ACC112 (cell line): ENCODE measurements around the gene TAS1R1.

Experiments
- H2AFZ ChIP-seq: fragments of 200-600 bp; sonication (generic); one replicate; pipeline ENCODE4 v1.6.0; 2017; ENCODE audit warnings: antibody characterized with exemption, low read length; ENCODE audit not compliant: unreplicated experiment
- H3K27ac ChIP-seq: fragments of 200-600 bp; sonication (generic); 2 replicates; pipeline ENCODE4 v1.5.1; 2014; ENCODE audit warnings: low read depth, mild to moderate bottlenecking, antibody characterized with exemption, low read length, moderate library complexity
- H3K27me3 ChIP-seq: fragments of 200-600 bp; sonication (generic); 2 replicates; pipeline ENCODE4 v1.6.1; 2014; ENCODE audit warnings: mild to moderate bottlenecking, antibody characterized with exemption, low read length, moderate library complexity, mixed read lengths; ENCODE audit not compliant: insufficient read depth
- H3K36me3 ChIP-seq: fragments of 200-600 bp; sonication (generic); 2 replicates; pipeline ENCODE4 v1.6.1; 2016; ENCODE audit warnings: mild to moderate bottlenecking, antibody characterized with exemption, low read length, moderate library complexity, mixed read lengths; ENCODE audit not compliant: insufficient read depth
- H3K4me1 ChIP-seq: fragments of 200-600 bp; sonication (generic); one replicate; pipeline ENCODE4 v1.6.1; 2016; ENCODE audit warnings: low read length, mixed read lengths; ENCODE audit not compliant: insufficient read depth, unreplicated experiment, control insufficient read depth
- H3K4me3 ChIP-seq: fragments of 200-600 bp; sonication (generic); 2 replicates; pipeline ENCODE4 v1.5.1; 2014; ENCODE audit warnings: mild to moderate bottlenecking, low read depth, low read length
- H3K79me2 ChIP-seq: fragments of 200-600 bp; sonication (generic); one replicate; pipeline ENCODE4 v1.6.0; 2016; ENCODE audit warnings: low read length; ENCODE audit not compliant: control insufficient read depth, unreplicated experiment, insufficient read depth

TAS1R1 gene

GRCh38 chr1:6572653-6573383, 17.7 kb downstream of the TAS1R1 start:
- H3K36me3 ChIP-seq, result no peaks in the 10 kb centered on the region
- H2AFZ ChIP-seq, result no peak overlapping the region
- H3K4me3 ChIP-seq, result no peak overlapping the region
- H3K27ac ChIP-seq, result no peak overlapping the region
- H3K4me1 ChIP-seq, result peaks cover 2% of the 10 kb centered on the region
- H3K27me3 ChIP-seq, result no peaks in the 10 kb centered on the region
- no peaks in the 10 kb centered on the region for H3K79me2 ChIP-seq

- Histone ChIP-seq H3K36me3 (no peaks in the 10 kb centered on the region), H3K4me3 (no peak overlapping the region), H3K27ac (no peak overlapping the region), H3K79me2 (no peaks in the 10 kb centered on the region), H3K27me3 (no peaks in the 10 kb centered on the region), H3K4me1 (peaks cover 14% of the 10 kb centered on the region), H2AFZ (no peak overlapping the region)
Observed at GRCh38 chr1:6574025-6574620, 19.0 kb downstream of the TAS1R1 start.

- H3K79me2 ChIP-seq, result no peaks in the 10 kb centered on the region
Observed at GRCh38 chr1:6574818-6575217, 19.7 kb downstream of the TAS1R1 start.

GRCh38 chr1:6577831-6578525, 22.9 kb downstream of the TAS1R1 start:
- H3K4me3 ChIP-seq, result no peak overlapping the region
- H2AFZ ChIP-seq, result no peak overlapping the region
- H3K36me3 ChIP-seq, result no peaks in the 10 kb centered on the region

More at GRCh38 chr1:6574818-6575217, 19.7 kb downstream of the TAS1R1 start:
- Histone ChIP-seq H2AFZ (no peak overlapping the region), H3K36me3 (no peaks in the 10 kb centered on the region), H3K4me1 (peaks cover 19% of the 10 kb centered on the region), H3K27ac (no peak overlapping the region), H3K4me3 (no peak overlapping the region), H3K27me3 (no peaks in the 10 kb centered on the region)

GRCh38 chr1:6578624-6579373, 23.7 kb downstream of the TAS1R1 start:
- peaks cover 10% of the 10 kb centered on the region for H3K79me2 ChIP-seq
- H3K27me3 ChIP-seq, result no peaks in the 10 kb centered on the region
- H3K4me3 ChIP-seq, result peak overlapping the region; percentile 94
- H3K27ac ChIP-seq, result peak overlapping the region; percentile 47; the same call in 1 of the 2 replicates
- no peaks in the 10 kb centered on the region for H3K36me3 ChIP-seq
- peak overlapping the region; percentile 88 for H2AFZ ChIP-seq
- H3K4me1 ChIP-seq, result peaks cover 33% of the 10 kb centered on the region

More at GRCh38 chr1:6577831-6578525, 22.9 kb downstream of the TAS1R1 start:
- Histone ChIP-seq H3K27me3 (no peaks in the 10 kb centered on the region), H3K79me2 (peaks cover 10% of the 10 kb centered on the region), H3K27ac (no peak overlapping the region), H3K4me1 (peaks cover 33% of the 10 kb centered on the region)

- H3K36me3 ChIP-seq, result no peaks in the 10 kb centered on the region
- no peaks in the 10 kb centered on the region for H3K27me3 ChIP-seq
- H3K4me3 ChIP-seq, result peak within 1 kb of the TSS; percentile 94
- peak within 1 kb of the TSS; percentile 50 for H3K27ac ChIP-seq
- peak within 1 kb of the TSS; percentile 88 for H2AFZ ChIP-seq
- H3K4me1 ChIP-seq, result peaks cover 33% of the 10 kb centered on the region
- peaks cover 10% of the 10 kb centered on the region for H3K79me2 ChIP-seq
Observed at GRCh38 chr1:6579374-6580118, 24.4 kb downstream of the TAS1R1 start, which contains the start of gene ZBTB48. Gene ZBTB48, plus strand, starts transcription at chr1:6579994. Its CDS starts 616 bp downstream, at chr1:6580610.

- H3K4me3 ChIP-seq, result peak overlapping the region; percentile 94
- peaks cover 33% of the 10 kb centered on the region for H3K4me1 ChIP-seq
- no peaks in the 10 kb centered on the region for H3K36me3 ChIP-seq
- H3K27ac ChIP-seq, result peak overlapping the region; percentile 50; the same call in 1 of the 2 replicates
- H2AFZ ChIP-seq, result peak overlapping the region; percentile 61
- no peaks in the 10 kb centered on the region for H3K27me3 ChIP-seq
- peaks cover 10% of the 10 kb centered on the region for H3K79me2 ChIP-seq
Observed at GRCh38 chr1:6580119-6580592, 25.0 kb downstream of the TAS1R1 start.

GRCh38 chr1:6580593-6581409, 25.7 kb downstream of the TAS1R1 start:
- peak overlapping the region; percentile 94 for H3K4me3 ChIP-seq
- no peak overlapping the region; the same call in 1 of the 2 replicates for H3K27ac ChIP-seq
- no peaks in the 10 kb centered on the region for H3K36me3 ChIP-seq
- peaks cover 10% of the 10 kb centered on the region for H3K79me2 ChIP-seq
- peak overlapping the region; percentile 61 for H2AFZ ChIP-seq
- H3K4me1 ChIP-seq, result peaks cover 33% of the 10 kb centered on the region
- H3K27me3 ChIP-seq, result no peaks in the 10 kb centered on the region

- Histone ChIP-seq H3K27ac (no peak overlapping the region), H3K36me3 (no peaks in the 10 kb centered on the region), H3K27me3 (no peaks in the 10 kb centered on the region), H3K4me3 (no peak overlapping the region), H2AFZ (no peak overlapping the region), H3K4me1 (peaks cover 33% of the 10 kb centered on the region), H3K79me2 (peaks cover 10% of the 10 kb centered on the region)
Observed at GRCh38 chr1:6581561-6582305, 26.6 kb downstream of the TAS1R1 start.
